Right renal pelvis (tissue), 4 donors: Measurements from ENCODE around the gene FCHO2. TPM values are rescaled to one million over a fixed set of nuclear protein-coding genes. Genes with fewer than 3 reads are reported as not detected.

Experiments used
- DNase-seq, 4 donors: peaks; one replicate each; pipeline ENCODE4 v3.0.0-alpha.2; 2013; ENCODE audit warnings: low read depth in 4 of 4, low spot score in 3 of 4, missing footprints in 1 of 4
- polyA plus RNA-seq, 4 donors: library from polyadenylated mRNA; unstranded; fragments of 120-200 nt; gene quantifications; one replicate each; pipeline ENCODE4 v1.2.1, GENCODE V29; 2013; ENCODE audit not compliant: insufficient read length in 4 of 4

Gene FCHO2
- polyA plus RNA-seq, 4 donors = 27.7 to 38.1 (median 35.7) TPM

DNA sequence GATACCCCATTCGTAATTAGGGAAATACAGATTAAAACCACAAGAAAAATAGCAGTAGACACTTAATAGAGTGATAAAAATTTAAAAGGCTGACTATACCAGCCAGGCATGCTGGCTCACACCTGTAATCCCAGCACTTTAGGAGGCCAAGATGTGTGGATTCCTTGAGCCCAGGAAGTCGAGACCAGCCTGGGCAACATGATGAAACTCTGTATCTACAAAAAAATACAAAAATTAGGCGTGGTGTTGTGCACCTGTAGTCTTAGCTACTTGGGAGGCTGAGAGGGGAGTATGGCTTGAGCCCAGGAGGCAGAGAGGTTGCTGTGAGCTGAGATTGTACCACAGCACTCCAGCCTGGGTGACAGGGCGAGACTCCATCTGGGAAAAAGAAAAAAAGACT lies 72.0 kb downstream of the FCHO2 start:
- no peak for DNase-seq

DNA sequence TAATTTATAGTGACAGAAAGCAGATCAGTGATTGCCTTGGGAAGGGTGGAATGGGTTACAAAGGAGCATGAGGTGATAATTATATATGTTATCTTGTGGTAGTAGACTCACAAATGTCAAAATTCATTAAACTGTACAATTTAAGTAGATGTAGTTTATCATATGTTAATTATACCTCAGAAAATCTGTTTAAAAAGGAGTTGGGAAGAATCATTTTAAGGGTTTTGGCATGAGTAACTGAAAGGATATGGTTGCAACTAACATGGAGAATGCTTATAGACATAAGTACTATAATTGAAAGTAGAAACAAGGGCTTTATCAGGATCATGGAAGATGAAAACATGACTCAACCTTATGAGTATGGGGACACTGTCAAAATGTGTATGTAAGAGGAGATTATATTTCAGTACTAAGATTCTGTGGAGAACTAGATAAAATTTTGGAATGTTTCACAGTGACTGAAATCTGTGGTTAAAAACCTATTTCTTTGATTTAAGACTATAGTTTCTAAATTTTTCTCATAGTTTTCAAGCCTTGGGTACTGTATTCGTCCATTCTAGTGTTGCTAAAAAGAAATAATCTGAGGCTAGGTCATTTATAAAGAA lies 73.3 kb downstream of the FCHO2 start:
- no peak for DNase-seq

GRCh38 chr5:73030531-73030930 lies 74.7 kb downstream of the FCHO2 start:
- no peak for DNase-seq

DNA sequence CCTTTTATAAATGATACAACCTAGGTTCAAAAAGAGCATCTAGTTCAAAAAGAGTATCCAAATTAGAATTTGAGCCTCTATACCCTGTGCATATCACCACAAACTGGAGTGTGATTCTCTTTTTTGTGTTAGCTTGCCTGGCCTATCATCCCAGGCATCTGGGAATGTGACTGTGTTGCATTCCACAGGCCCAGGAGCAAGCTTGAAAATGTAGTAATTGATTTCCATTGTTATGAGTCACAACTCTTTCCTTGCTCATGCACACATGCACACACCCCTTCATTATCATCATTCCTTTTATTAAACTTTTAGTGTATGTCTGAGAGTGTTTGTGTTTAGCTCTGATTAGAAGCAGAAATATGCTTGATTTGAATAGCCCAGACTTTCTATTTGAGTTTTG lies 75.2 kb downstream of the FCHO2 start:
- no peak for DNase-seq

DNA sequence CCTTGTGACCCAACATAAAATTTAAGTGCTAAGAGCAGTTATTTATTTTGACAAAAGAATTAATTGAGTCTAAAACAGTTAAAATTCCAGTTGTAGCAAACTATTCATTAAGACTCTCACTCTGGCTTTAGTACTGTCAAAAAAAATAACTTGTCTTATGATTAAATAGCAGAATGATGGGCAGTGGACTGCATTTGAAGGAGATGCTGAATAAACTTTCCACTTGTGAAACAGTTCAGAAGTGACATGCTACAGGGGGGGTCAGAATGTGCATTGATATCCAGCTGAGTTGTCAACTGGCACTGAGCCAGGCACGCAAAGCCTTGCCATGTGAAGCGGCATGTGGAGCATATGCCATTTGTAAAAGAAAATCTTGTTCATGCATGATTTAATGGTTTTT lies 76.0 kb downstream of the FCHO2 start:
- DNase-seq = no peak

DNA sequence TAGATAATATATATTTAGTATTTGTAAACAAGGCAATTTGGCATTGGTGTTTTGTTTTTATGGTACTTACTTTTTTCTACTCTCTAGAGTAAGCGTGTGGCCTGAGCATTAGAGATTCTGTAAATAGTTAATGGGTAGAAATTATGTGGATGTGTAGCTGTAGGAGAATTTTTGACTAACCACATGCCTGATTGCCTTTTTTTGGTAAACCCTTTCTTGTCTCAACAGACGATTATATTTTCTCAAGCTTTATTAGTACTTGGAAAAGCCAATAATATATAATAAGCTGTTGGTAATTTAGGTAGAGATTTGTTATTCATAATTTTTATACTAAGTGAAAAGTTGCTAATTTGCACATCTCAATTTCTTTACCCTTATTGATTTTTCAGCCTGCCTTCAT lies 76.8 kb downstream of the FCHO2 start:
- no peak for DNase-seq

- DNase-seq = no peak
Measured at GRCh38 chr5:73037545-73037944, 81.7 kb downstream of the FCHO2 start.

DNA sequence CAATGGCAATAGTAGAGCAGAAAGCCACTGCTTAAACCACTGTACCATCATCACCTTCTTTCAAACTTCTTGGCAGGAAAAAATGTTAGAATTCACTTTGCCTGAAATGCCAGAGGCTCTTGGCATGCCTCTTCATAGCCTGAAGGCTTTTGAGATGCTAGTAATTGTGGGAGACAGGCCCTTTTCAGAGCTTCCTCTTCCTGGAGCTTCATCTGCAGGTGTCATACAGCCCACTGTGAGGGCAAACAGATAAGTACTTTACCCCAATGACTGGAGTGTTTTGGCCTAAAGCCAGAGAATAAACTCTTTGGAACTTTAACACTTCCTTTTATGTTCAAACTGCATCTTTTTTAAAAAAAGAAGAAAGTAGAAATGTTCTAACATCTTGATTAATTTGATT lies 83.2 kb downstream of the FCHO2 start:
- no peak for DNase-seq

DNA sequence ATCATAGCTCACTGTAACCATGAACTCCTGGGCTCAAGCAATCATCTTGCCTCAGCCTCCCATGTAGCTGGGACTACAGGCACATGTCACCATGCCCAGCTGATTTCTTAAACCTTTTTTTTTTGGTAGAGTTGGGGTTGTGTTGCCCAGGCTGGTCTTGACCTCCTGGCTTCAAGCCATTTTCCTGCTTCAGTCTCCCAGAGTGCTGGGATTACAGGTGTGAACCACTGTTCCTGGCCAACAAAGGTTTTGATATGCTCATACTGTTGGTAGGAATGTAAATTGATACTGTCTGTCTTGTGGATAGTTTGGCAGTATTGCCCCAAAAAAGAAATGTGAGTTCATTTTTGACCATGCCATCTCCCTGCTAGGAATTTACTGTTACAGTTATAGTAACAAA lies 87.2 kb downstream of the FCHO2 start:
- no peak for DNase-seq

- no peak for DNase-seq
Measured at GRCh38 chr5:73044546-73044945, 88.7 kb downstream of the FCHO2 start.

GRCh38 chr5:73045623-73046022 lies 89.8 kb downstream of the FCHO2 start:
- no peak for DNase-seq

DNA sequence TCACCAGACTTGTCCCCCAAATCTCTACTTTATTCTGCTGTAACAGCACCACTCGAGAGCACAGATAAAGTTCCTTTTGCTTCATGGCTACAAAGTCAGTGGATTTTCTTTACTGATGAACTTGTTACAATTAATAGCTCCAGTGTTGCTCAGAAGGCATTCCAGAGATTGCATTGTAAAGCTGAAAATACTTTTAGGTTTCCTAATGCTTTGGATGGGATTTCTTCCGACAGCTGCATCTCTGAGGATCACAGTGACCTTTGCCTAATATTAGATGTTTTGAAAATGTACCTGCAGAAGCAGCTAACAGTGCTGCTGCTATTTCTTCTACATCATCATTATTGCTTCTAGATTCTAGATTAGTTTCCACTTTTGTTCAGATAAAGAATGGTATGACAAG lies 105.8 kb downstream of the FCHO2 start:
- no peak for DNase-seq

DNA sequence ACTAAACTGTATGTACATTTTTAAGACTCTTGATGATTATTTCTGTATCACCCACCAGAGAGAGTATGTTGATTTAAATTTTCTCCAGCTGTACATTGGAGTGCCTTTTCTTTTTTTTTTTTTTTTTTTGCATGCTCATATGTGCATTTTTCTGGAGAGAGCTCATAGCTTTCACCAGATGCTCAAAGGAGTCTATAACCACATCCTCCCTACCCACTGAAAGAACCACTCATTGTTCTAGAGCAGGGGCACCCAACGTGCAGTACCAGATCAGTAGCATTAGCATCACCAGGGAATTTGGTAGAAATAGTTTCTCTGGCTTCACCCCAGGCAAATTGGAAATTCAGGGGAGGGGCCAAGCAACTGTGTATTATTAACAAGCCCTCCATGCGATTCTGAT lies 110.6 kb downstream of the FCHO2 start:
- no peak for DNase-seq

DNA sequence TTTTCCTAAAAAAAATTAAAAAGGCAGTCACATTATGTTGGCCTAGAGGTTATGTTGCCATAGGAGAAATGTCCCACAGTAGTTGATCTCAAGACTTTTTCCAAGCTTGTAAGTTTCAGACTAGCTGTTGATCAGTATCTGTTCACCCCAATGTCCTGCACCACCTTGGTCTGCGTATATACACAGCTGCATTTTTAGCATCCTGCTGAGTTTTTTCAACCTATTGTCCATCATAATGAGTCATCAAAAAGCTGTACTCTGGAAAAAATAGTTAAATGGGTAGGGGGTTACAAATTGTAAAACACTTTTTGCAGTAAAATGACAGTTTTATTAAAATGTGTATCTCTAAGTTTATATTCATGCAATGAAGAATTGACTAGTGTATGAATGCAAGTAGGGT lies 111.4 kb downstream of the FCHO2 start:
- DNase-seq = no peak

GRCh38 chr5:73081093-73081492 lies 125.3 kb downstream of the FCHO2 start:
- no peak for DNase-seq

DNA sequence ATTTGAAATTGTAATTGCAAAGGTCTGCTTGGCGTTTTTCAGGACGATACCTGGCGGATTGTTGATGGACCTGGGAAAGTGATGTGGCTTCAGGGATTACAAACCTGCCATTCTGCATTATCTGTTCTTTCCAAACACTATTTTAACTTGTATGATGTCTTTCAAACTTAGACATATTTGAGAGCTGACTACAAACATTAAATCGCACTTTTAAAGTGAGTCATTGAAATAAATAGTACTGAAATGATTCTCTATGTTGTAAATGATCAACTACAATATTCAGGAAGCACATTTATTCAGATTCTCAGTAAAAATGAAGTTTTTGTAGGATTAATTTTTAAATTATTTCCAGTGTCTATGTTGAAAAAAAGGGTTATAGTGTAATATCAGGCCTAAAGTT lies 132.2 kb downstream of the FCHO2 start:
- no peak for DNase-seq

GRCh38 chr5:73093943-73094342 lies 138.1 kb downstream of the FCHO2 start:
- no peak for DNase-seq

- no peak for DNase-seq
Measured at GRCh38 chr5:73094415-73094814, 138.6 kb downstream of the FCHO2 start.

DNA sequence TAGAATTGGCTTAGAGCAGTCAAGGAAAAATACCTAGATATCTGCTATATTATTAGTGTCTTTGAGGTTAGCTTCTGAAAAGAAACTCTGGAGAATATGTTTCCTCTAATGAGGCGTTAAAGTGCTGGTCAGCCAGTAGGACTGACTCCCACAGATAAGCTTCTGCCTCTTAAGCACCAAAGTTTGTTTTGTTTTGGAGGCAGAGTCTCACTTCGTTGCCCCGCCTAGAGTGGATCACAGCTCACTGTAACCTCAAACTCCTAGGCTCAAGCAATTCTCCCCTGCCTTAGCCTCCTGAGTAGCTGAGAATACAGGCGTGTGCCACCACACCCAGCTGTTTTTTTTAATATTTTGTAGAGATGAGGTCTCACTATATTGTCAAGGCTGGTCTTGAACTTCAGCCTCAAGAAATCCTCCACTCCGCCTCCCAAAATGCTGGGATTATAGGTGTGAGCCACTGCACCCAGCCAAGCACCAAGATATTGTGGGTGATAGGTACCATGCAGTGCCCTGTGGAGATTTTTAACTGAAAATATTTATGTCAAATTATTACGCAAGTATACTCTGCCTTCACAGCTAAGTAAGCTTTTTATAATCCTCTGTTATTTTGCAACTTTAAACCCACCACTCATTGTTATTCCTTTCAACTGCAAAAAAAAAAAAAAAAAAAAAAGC lies 139.9 kb downstream of the FCHO2 start:
- DNase-seq = no peak

- no peak for DNase-seq
Measured at GRCh38 chr5:73096239-73096575, 140.4 kb downstream of the FCHO2 start.

- no peak for DNase-seq
Measured at GRCh38 chr5:73097740-73098139, 141.9 kb downstream of the FCHO2 start.

GRCh38 chr5:73100109-73100508 lies 144.3 kb downstream of the FCHO2 start:
- DNase-seq = no peak

GRCh38 chr5:73103870-73104299 lies 148.0 kb downstream of the FCHO2 start:
- DNase-seq = no peak
